Prostate gland (tissue), 2 donors: ENCODE results near the gene FGF9. TPM values are rescaled to one million over a fixed set of nuclear protein-coding genes. Genes with fewer than 3 reads are reported as not detected.

Source experiments
- DNase-seq: peaks from one replicate; pipeline ENCODE4 v3.0.0-alpha.2; 2019; ENCODE audit warnings: low spot score
- H3K27ac ChIP-seq, 2 donors: fragments of 200-600 bp; sonication (generic); 2 replicates each; pipeline ENCODE4 v1.5.1; 2017 to 2019
- H3K27me3 ChIP-seq: fragments of 200-600 bp; sonication (generic); replicated peaks from 2 replicates; pipeline ENCODE4 v1.5.1; 2019; ENCODE audit not compliant: insufficient read depth
- H3K36me3 ChIP-seq, 2 donors: fragments of 200-600 bp; sonication (generic); 1 replicate in 1 of 2; 2 replicates in 1 of 2; pipeline versions ENCODE4 v1.5.1 to v1.8.1; 2017 to 2019
- H3K4me1 ChIP-seq: fragments of 200-600 bp; sonication (generic); replicated peaks from 2 replicates; pipeline ENCODE4 v1.5.1; 2019
- H3K4me3 ChIP-seq, 2 donors: fragments of 200-600 bp; sonication (generic); 2 replicates each; pipeline ENCODE4 v1.5.1; 2017 to 2019
- H3K9me3 ChIP-seq: fragments of 200-600 bp; sonication (generic); 2 replicates; pipeline ENCODE4 v1.5.1; 2017
- POLR2A ChIP-seq: fragments of 450-650 bp; IDR thresholded peaks from one replicate; pipeline ENCODE4 v1.6.1; 2016; ENCODE audit warnings: antibody characterized with exemption, mild to moderate bottlenecking
- POLR2AphosphoS5 ChIP-seq: sonication (generic); formaldehyde crosslinking; IDR thresholded peaks from one replicate; pipeline ENCODE4 v1.6.1; 2017; ENCODE audit warnings: antibody characterized with exemption
- WGBS: methylation state at CpG from one replicate; pipeline ENCODE4 v1.1.5; 2018; 5-methylcytosine and 5-hydroxymethylcytosine counted together
- intact Hi-C: fragments of 100-400 bp; cut with DNase I; formaldehyde crosslinking; loops from one replicate; pipeline ENCODE4 v1.14.2; 2022
- total RNA-seq, 2 donors: library from RNA; depleted of rRNA; stranded (reverse); fragments of >200 nt; gene quantifications; one replicate each; pipeline ENCODE4 v1.1.0, GENCODE V29; 2016
- TF ChIP-seq, protein P1 (sequence below), 4 experiments: fragments of 200-600 bp in 2 of 4; fragments of 450-650 bp in 2 of 4; sonication (generic) in 2 of 4; IDR thresholded peaks; 1 replicate in 3 of 4; 2 replicates in 1 of 4; pipeline ENCODE4 v1.5.1; 2016 to 2019; ENCODE audit warnings: antibody characterized with exemption in 4 of 4, mild to moderate bottlenecking in 2 of 4, moderate library complexity in 2 of 4

Gene FGF9
- total RNA-seq, 2 donors from 2014 or later, result 0.14 to 1.6 TPM

DNA sequence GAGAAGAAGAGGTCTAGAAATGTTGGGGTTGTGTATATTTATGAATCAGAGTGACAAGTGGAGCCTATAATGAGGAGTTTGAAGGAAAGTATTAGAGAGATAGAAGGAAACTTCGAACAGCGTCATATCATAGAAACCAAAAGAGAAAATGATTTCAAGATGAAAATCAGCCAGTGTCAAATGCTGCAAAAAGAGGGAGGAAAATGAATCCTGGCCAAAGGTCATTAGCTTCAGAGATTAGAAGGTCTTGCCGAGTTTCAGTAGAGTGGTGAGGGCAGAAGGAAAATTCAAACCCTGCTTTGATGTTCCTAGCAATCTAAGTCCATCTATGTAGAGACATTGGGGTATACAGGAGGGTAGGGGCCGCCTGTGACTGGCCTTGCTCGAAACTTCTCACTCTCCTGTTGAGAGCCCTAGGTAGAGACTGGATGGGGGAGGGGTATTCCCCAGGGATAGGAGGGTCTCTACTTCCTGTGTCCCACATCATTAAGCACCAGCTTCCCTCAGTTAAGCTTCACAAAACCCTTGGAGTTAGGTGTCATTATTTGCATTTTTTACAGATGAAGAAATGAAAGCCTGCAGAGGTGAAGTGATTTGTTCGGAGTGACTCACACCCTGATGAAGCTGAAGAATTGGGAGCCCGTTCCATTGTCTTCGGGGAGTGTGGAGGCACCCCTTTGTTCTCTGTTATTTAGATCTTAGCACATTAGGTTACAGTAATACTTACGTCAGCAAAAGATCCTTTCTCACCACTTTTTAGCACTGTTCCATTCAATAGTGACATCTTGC is 62.8 kb downstream of the FGF9 start:
- Histone ChIP-seq H3K36me3 (no peaks in the 10 kb centered on the region), H3K27ac (no peak overlapping the region), H3K4me1 (no peaks in the 10 kb centered on the region), H3K4me3 (no peak overlapping the region), H3K27me3 (no peaks in the 10 kb centered on the region), H3K9me3 (no peaks in the 10 kb centered on the region)
- TF ChIP-seq POLR2AphosphoS5 (no peak), POLR2A (no peak)
- TF ChIP-seq, protein P1, sequence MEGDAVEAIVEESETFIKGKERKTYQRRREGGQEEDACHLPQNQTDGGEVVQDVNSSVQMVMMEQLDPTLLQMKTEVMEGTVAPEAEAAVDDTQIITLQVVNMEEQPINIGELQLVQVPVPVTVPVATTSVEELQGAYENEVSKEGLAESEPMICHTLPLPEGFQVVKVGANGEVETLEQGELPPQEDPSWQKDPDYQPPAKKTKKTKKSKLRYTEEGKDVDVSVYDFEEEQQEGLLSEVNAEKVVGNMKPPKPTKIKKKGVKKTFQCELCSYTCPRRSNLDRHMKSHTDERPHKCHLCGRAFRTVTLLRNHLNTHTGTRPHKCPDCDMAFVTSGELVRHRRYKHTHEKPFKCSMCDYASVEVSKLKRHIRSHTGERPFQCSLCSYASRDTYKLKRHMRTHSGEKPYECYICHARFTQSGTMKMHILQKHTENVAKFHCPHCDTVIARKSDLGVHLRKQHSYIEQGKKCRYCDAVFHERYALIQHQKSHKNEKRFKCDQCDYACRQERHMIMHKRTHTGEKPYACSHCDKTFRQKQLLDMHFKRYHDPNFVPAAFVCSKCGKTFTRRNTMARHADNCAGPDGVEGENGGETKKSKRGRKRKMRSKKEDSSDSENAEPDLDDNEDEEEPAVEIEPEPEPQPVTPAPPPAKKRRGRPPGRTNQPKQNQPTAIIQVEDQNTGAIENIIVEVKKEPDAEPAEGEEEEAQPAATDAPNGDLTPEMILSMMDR (IDR thresholded peaks at IDR 0.05), result no peak
- 78% methylated on average over 9 of the region's 9 CpGs for WGBS
- intact Hi-C loops, result no loop called here
- DNase-seq, result no peak

DNA sequence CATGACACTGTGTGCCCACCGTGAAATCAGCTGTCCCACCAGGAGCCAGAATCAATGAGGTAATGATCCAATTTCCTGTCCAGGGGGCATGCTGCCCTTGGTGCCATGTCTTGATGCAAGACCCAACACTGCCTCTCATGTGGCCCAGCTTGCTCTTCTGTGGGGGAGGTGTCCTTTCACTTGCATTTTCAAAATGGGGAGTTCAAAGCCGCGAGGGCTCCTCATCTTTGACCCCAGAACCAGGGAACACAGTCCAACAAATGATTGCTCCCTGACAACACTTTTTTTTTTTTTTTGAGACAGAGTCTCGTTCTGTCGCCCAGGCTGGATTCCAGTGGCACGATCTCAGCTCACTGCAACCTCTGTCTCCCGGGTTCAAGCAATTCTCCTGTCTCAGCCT is 64.1 kb downstream of the FGF9 start:
- Histone ChIP-seq H3K27ac (no peak overlapping the region), H3K9me3 (no peaks in the 10 kb centered on the region), H3K4me3 (no peak overlapping the region), H3K4me1 (no peaks in the 10 kb centered on the region), H3K27me3 (no peaks in the 10 kb centered on the region), H3K36me3 (no peaks in the 10 kb centered on the region)
- TF ChIP-seq, protein P1 (IDR thresholded peaks at IDR 0.05), result no peak
- TF ChIP-seq POLR2AphosphoS5 (no peak), POLR2A (no peak)
- intact Hi-C loops, result no loop called here
- no peak for DNase-seq
- WGBS, result 96% methylated on average over 7 of the region's 7 CpGs

DNA sequence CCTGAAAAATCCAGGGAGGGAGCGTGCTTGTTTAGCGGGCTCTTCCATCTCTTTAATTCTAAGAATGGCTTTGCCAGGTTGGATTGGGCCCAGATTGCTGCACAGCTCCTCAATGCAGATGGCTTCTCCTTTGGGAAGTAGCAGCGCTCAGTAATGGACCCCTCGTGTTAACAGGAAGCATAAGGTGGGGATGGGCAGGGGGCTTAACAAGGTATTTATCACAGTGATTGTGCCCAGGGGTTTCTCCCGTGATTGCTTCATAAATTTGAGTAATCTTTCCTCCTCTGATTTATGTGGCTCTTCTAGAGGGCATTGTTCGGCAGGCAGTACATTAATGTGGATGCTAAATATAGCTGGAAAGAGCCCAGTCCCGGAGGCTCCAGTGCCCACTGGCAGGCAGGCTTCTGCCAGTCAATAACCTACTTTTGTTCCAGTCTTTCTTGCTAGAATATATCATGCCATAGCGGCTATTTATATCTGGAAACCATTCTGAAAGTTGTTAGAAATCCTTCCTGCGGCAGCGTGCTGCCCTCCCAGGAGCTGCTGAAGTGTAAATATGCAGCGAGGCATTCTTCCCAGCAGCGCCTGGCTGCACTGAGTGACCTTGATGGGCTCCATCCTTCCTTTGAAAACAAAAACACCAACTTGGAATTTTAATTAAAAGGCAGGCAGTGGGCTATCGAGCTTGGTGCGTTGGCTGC is 65.0 kb downstream of the FGF9 start:
- Histone ChIP-seq H3K9me3 (no peaks in the 10 kb centered on the region), H3K36me3 (no peaks in the 10 kb centered on the region), H3K4me1 (no peaks in the 10 kb centered on the region), H3K27me3 (no peaks in the 10 kb centered on the region), H3K4me3 (no peak overlapping the region), H3K27ac (no peak overlapping the region)
- intact Hi-C loops, result no loop called here
- no peak for DNase-seq
- TF ChIP-seq POLR2A (no peak), POLR2AphosphoS5 (no peak)
- TF ChIP-seq, protein P1 (IDR thresholded peaks at IDR 0.05), result no peak
- WGBS, result 16% methylated on average over 14 of the region's 14 CpGs

DNA sequence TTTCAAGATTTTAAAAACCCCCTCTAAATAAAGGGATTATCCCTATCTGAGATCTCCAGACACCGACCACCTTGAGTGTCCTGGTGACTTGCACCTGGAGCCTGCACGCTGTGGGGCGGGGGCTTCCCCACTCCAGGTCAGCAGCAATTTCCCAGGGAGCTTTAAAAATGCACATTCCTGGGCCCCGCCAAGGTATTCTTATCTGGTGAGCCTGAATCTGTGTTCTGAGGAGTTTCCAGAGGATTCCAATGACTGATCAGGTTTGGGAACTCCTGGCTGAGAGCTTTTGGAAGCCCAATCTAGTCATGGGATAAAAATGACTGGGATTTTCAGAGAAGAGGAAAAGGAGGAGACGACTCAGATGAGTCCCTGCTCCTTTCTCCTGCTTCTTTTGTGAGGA is 66.1 kb downstream of the FGF9 start:
- H3K4me3 ChIP-seq, result no peak overlapping the region
- intact Hi-C loops, result no loop called here
- H3K4me1 ChIP-seq, result no peaks in the 10 kb centered on the region
- DNase-seq, result no peak
- no peaks in the 10 kb centered on the region for H3K27me3 ChIP-seq
- H3K27ac ChIP-seq, result no peak overlapping the region
- 77% methylated on average over 5 of the region's 5 CpGs for WGBS
- no peaks in the 10 kb centered on the region for H3K9me3 ChIP-seq
- H3K36me3 ChIP-seq, result no peaks in the 10 kb centered on the region
- TF ChIP-seq POLR2A (no peak), POLR2AphosphoS5 (no peak)
- TF ChIP-seq, protein P1 (IDR thresholded peaks at IDR 0.05), result no peak

DNA sequence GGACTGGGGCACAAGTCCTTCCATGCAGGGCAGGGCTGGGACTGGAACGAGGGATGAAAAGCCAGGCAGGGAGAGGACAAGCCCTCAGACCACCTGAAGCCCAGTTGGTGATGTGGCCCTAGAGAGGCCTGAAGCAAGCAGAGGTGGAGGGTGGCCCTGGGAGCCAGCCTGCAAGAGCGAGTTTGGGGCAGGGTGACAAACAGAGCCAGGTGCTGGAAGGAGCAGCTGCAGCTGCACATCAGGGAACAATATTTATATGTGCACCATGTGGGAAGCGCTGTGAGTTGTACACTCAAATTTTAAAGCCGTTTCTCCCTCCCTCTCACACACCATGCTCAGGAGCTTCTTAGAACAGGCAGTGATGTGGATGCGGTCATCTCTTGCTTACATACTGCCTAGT is 67.8 kb downstream of the FGF9 start:
- whole genome bisulfite sequencing, result 88% methylated on average over 5 of the region's 5 CpGs
- DNase-seq, result no peak
- intact Hi-C loops, result no loop called here

More for the DNA sequence above, 67.8 kb downstream of the FGF9 start:
- Histone ChIP-seq H3K27me3 (peaks cover 6% of the 10 kb centered on the region), H3K4me1 (no peaks in the 10 kb centered on the region), H3K36me3 (no peaks in the 10 kb centered on the region), H3K27ac (no peak overlapping the region), H3K9me3 (no peaks in the 10 kb centered on the region), H3K4me3 (no peak overlapping the region)
- TF ChIP-seq POLR2AphosphoS5, result no peak
- TF ChIP-seq POLR2A, result no peak
- TF ChIP-seq, protein P1 (IDR thresholded peaks at IDR 0.05), result no peak
